HG02588 (cell line): ENCODE results near the gene GLT8D2.

Experiments used
- ATAC-seq: cut with Tn5 transposase; IDR thresholded peaks from one replicate; pipeline ENCODE4 v1.9.1; 2021; ENCODE audit warnings: mild to moderate bottlenecking, moderate library complexity; ENCODE audit not compliant: unreplicated experiment

The GLT8D2 gene, protein sequence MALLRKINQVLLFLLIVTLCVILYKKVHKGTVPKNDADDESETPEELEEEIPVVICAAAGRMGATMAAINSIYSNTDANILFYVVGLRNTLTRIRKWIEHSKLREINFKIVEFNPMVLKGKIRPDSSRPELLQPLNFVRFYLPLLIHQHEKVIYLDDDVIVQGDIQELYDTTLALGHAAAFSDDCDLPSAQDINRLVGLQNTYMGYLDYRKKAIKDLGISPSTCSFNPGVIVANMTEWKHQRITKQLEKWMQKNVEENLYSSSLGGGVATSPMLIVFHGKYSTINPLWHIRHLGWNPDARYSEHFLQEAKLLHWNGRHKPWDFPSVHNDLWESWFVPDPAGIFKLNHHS

DNA sequence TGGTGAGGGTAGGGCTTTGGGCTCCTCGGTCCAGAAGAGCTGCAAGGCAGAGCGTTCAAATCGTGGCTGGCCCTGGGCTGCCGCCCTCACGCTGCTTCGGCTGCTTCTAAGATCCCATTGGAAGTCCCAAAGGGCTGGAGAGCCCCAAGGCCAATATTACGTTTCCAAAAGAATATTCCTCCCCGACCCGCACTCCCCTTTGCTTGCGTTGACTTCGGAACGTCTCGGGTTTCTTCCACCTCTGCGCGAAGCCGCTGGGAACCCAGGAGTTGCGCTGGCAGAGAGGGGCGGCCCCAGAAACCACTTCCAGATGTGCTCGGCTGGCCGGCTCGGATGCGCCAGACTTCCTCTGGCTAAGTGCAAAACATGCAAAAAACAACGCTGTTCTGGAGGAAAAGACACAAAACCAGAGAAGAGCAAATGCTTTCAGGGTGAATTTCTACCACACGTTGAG, at the start of gene GLT8D2:
Gene GLT8D2 (minus strand): TSS at position 285 of the 454 bp plus-strand sequence. CDS start 30,539 bp downstream, outside the sequence.
- no peak for ATAC-seq

DNA sequence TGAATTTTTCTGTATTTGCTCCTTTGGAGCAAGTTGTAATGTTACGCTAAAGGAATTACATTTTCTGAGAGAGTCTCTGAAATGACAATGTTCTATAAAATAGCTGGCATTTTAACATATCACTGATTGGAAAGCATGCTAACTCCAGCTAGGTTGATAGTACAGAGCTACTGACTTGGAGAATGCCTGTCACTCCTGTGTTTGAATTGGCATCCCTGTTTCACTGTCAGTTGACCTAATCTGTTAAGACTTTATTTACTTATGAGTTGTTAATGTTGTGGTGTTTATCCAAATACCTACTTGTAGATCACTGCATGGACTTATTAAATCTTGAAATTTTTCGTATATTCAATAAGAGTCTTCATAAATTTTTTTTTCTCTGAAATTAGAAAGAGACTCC, 48.0 kb upstream of the GLT8D2 start:
- ATAC-seq = no peak

DNA sequence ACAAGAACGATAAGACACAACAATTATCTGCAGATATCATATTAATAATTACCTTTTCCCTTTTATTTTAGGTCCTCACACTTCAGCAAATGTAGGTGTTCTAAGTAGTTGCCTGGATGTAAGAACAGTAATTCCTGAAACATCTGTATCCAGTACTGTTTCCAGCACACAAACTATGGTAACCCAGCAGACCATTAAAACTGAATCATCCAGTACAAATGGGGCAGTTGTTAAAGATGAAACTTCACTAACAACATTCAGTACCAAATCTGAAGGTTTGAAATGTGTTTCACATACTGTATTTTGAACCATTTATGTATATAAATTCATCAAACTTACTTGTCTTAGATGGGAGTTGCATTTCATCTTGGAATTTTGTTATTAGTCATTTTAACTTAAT, 45.3 kb upstream of the GLT8D2 start:
- no peak for ATAC-seq

DNA sequence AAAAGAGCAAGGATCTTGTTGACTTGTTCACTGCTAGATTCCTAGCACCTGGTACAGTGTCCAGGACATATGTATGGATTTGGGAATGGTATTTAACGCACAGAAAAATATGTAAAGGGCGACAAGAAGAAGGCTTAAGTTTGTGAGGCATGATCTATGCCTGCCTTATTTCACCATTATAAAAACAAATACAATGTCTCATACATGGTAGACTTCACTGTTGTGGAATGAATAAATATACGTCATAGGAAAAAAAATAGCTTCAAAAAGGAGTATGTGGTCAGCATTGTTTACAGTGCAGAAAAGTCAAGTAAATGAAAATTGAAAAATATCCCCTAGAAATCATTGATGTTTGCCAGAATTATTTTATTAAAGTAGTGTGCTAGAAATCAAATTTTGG, 44.3 kb upstream of the GLT8D2 start:
- ATAC-seq = no peak

DNA sequence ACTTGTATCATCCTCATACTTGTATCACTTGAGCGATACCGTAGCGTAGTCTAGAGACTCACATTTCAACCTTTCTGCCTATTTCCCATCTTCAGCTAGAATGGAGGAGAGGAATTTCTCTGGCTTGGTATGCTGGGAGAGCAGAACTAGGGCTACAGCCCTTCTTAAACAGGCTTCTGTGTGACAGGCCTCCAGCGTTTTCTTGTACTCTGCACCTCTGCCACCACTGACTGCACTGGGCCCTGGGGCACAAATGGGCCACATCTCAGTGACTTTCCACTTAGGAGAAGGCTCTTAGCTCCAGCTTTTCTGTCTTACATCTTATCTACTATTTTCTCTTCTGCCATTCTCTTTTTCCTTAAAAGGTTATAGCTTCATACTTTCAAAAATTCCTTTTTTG, 41.1 kb upstream of the GLT8D2 start:
- ATAC-seq = no peak

DNA sequence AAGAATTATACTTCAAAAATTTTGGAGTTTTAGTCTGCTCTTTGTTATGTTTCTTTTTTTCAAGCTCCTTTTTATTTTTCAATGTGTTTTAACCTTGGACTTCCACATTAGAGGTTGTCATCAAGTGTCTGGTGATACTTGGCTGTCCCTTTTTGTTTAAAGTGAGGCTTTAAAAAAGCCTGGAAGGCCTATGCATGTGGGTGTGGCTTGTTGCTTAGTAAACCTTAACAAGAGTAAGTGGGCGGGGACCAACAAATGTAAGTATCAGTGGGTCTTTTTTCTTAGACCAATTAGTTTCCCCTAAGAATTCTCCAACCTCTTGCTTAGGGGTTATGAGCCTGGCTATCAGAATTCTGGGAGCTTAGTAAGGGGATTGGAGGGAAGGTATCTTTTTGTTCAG, 40.7 kb upstream of the GLT8D2 start:
- ATAC-seq = no peak

DNA sequence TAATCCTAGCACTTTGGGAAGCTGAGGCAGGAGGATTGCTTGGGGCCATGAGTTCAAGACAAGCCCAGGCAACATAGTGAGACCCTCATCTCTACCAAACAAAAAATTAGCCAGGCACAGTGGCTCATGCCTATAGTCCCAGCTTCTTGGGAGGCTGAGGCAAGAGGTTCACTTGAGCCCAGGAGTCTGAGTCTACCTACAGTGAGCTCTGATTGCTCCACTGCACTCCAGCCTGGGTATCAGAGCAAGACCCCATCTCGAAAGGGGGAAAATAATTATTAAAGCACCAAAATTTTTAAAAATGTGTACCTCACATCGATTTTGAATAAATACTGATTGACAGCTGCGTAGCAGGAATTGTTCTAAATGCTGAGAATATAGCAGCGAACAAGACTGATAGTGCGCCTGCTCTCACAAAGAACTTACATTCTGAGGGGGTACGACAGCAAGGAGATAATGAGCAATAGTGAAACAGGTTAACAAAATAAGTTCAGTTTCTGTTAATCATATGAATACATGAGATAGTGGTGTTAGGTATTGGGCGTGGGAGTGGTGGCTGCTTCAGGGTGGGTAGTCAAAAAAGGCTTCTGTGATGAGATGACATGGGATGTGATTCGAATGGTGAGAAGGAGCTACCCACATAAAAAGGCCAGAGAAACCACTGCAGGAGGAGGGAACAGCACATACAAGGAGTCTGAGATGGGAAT, 33.9 kb upstream of the GLT8D2 start:
- ATAC-seq = no peak

DNA sequence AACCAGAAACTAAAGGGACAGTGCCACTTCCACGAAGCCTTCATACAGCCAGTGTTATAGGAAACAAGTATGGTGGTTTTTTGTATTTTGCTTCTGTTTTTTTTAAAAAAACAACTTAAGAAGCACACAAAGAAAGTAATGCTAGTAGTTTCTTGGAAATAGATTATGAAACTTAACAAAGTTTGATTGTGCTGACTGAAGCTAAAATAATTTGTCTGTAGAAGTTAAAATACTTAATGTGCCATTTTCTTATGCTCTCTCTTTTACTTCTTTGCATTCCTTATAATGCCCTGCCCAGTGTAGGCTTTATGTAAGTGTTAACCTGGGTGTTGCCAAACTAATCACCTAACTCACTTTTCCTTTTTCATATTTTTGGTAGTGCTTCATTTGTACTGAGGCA, 30.8 kb upstream of the GLT8D2 start:
- no peak for ATAC-seq

DNA sequence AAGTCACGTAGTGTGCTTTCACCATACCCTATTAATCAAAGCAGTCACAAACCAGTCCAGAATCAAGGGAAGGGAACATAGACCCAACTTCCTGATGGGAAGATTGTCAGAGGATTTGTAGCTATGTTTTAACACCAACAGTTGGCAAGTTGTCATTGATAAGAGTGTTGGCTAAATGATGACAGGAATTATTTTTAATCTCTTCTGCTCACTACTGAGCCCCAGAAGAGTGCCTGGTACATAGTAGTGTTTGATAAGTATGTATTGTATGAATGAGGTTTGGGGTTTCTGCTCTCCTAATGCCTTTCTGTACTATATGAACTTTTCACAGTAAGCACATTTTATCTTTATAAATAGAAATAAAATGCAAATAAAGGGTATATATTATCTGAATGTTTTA, 29.0 kb upstream of the GLT8D2 start:
- ATAC-seq = no peak

DNA sequence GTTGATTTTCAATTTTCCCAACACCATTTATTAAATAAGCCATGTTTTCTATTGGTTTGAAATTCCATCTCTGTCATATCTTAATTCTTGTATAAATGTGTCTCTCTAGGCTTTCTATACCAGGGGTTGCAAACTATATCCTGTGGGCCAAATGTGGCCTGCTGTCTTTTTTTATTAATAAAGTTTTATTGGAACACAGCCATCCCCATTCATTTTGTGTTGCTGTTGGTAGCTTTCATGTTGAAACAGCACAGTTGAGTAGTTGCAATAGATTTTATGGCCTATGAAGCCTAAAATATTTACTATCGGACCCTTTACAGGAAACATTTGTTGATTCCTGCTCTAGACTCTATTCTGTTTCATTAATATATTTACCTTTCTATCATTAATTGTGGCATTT, 23.7 kb upstream of the GLT8D2 start:
- no peak for ATAC-seq

DNA sequence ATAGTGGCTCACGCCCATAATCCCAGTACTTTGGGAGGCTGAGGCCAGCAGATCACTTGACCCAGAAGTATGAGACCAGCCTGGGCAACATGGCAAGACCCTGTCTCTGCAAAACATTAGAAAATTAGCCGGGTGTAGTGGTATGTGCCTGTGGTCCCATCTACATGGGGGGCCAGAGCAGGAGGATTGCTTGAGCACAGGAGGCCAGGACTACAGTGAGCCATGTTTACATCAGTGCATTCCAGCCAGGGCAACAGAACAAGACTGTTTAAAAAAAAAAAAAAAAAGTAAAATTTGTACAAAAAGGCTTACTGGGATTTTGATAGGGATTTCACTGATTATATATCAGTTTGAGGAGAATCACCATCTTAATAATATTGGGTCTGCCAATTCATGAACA, 22.1 kb upstream of the GLT8D2 start:
- no peak for ATAC-seq

DNA sequence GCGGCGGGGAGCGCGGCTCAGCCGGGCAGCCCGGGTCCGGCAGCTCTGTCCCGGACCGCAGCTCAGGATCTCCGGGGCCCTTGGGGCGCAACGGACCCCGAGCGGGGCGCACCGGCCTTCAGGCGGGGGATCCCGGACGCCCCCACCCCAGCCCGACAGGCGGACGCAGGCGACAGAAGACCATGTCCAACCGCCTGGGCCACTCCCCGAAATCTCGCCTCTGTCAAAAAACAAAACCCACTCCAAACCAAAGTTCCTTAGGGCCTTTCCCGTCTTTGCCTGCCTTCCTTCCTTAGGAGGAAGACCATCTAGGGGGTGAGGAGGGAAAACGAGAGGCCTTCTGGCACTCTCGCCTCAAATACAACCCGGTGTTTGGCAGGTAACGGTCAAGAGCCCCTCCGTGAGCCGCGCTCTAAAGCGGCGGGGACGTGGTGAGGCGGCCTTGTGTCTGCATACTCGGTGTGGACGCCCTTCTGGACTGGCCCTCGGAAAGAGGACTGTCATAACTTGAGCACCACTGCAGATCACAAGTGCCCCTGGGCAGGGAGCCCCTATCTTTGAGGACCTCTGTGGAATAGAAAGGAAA, 14.9 kb upstream of the GLT8D2 start:
- peak; percentile 21 for ATAC-seq

DNA sequence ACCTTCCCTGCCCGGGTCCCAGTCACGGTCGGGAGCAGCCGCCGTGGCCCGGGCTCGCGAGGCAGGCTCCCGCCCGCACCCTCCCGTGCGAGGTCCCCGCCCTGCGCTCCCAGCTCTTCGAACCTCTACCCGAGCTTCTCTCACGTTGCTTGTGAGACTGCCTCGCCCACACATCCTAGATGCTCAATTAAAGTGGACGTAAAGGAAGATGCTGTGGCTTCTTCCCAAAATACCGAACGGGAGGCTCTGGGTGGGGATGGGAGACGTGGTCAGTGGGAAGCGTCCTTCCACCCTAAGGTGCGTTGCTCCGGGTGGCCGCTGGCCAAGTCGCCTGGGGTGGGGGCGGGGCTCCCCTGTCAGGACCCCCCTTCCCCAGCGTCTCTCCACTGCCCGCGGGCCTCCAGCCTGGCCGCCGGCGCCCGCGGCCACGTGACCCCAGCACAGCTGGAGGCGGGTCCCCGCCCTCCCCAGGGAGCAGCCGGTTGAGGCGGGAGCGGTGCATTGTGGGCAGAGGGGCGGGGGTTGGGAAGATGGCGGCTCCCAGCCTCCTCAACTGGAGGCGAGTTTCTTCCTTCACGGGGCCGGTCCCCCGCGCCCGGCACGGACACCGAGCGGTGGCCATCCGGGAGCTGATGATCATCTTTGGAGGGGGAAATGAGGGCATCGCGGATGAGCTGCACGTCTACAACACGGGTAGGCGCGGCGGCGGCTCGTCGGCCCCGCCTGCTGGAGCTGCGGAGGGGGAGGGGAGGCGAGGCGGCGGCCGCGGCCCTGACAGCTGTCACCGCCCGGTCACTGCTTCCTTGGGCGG, 14.2 kb upstream of the GLT8D2 start, which contains the start of gene HCFC2:
Gene HCFC2 (plus strand): TSS at position 501 of the 811 bp plus-strand sequence. CDS start 30 bp downstream, at position 531.
- peak; percentile 88 for ATAC-seq

DNA sequence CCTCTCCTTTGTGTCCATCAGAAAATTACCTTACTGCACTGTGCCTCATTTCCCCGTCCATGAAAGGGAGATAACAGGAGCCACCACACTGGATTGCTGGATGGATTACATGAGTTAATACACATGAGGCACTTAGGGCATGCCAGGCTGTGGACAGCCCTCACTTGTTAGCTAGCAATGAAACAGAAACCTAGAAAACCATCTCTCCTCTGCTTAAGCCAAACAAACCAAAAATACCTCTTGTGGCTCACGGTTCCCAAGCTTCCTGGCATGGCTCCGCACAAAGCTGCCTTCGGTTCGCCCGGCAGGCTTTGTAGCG, 13.7 kb upstream of the GLT8D2 start:
- ATAC-seq = peak; percentile 29

DNA sequence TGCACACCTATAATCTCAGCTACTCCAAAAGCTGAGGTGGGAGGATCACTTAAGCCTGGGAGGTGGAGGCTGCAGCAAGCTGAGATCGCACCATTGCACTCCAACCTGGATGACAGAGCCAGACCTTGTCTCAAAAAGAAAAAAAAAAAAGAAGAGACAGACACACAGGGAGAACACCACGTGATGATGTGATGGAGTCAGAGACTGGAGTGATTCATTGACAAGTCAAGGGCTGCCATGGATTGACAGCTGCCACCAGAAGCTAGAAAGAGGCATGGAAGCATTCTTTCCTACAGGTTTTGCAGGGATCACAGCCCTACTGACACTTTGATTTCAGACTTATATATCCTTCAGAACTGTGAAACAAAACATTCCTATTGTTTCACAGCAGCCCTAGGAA, 10.8 kb upstream of the GLT8D2 start:
- ATAC-seq = no peak

DNA sequence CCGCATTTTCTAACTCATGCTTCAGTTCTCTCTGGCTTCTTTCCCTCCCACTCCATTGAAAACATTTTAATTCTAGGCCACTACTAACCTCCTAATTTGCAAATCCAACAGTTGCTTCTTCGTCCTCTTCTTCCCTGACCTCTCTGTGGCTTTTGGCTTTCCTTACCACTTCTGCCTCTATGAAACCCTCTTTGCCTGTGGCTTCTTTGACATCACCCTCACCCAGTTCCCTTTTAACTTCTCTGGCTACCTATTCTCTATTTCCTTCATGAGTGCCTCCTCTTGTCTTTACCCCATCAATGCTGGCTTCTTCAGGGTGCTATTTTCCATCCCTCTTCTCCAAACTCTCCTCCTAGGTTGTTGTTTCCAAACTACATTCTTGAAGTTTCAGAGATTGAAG, 10.0 kb upstream of the GLT8D2 start:
- ATAC-seq = no peak

DNA sequence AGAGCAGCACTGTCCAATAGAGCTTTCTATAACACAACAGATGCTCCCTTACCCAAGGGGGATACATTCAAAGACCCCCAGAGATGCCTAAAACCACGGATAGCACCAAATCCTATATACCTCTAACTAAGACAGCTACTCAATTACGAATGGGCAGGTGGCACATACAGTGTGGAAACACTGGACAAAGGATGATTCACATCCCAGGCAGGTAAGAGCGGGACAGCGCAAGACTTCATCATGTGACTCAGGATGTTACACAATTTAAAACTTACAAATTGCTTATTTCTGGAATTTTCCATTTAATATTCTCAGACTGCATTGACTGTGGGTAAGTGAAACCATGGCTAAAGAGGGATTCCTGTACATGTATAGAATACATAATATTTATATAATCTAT, 8.8 kb upstream of the GLT8D2 start:
- ATAC-seq = no peak

DNA sequence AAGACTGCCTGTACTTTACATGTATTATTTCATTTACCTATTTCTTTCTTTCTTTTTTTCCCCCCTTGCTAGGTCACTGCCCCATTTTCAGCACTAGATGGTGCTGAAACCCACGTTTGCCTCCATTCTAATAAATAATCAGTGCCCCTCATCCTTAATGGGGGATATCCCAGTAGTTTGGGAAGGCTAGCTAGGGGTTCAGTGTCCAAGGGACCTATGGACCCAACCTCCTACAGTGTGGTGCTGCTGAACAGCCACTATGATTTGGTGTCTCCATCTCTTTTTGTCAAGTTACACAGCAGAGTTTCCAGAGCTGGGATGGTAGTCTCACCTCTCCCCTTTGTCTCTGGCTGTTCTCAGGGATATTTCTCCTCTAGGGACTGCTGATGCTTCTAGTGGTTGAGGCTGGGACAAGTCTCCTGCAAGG, 7.8 kb upstream of the GLT8D2 start:
- ATAC-seq = no peak

DNA sequence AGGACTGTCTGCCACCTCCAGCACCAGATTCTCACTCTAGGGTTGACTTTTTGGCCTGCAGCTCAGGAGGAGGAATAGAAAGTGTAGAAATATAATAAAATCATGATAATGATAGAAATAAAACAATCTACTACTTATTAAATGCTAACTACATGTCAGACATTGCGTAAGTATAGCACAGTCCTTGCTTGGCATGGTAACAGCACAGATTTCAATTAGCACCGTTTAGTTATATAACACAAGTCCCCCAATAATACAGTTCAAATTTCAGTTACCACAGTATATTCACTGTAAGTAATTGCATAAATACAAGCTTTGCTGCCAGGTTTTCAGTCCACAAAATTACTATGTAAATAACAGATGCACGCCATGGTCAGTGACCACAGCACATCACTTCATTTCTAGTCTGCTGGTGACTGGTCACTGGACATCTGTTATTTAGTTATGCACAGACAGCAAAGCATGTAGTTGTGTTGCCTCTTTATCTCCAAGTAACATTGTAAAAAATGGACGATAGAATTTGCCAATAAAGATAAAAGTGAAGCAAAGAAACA, 6.5 kb upstream of the GLT8D2 start:
- ATAC-seq = no peak

DNA sequence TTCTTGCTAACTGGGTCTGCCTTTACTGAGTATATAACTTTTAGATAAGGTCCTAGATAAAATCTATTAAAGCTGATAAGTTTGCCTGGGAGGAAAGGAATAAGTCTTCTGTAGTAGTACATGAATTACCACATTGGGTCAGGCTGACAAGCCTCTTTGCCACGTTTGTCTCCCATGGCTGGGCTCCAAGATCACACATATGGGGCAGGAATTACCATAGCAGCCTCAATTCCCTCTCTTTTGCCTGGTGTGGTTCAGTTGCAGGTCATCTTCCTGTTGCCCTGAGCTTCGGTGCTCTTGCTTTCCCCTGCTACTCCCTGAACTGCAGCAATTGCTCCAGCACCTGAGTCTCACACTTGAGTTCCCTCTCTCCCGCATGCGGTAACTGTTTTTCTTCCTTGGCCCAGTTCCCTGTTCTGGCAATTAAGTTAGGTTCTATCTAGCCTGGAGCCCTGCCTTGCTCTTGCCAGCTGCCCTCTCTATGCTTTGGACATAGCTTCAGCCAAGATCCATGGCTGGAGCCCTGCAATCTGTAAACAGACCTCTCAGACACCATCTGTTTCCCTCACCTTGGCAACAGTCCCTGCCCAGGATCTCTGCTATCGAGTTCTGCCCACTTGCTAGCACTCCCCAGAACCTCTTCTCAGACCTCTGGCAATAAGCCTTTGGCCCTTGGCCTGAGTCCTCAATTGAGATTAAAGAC, 5.8 kb upstream of the GLT8D2 start:
- ATAC-seq = no peak
